CD4-positive, alpha-beta T cell treated with Interleukin-15 for 4 hours (primary cell): Measurements from ENCODE around the gene BTBD17.

Experiments used
- DNase-seq: peaks from one replicate; pipeline ENCODE4 v3.0.0-alpha.2; 2020; ENCODE audit warnings: low spot score

Gene BTBD17

GRCh38 chr17:74335529-74336062 lies 26.1 kb downstream of the BTBD17 start:
- no peak for DNase-seq

- no peak for DNase-seq
Observed at GRCh38 chr17:74334393-74335039, 27.2 kb downstream of the BTBD17 start.

- DNase-seq = no peak
Observed at GRCh38 chr17:74332763-74333283, 28.8 kb downstream of the BTBD17 start.

- no peak for DNase-seq
Observed at GRCh38 chr17:74332017-74332650, 29.5 kb downstream of the BTBD17 start.

- DNase-seq = no peak
Observed at GRCh38 chr17:74330446-74330845, 31.2 kb downstream of the BTBD17 start.

- DNase-seq = no peak
Observed at GRCh38 chr17:74329378-74329777, 32.3 kb downstream of the BTBD17 start.

- DNase-seq = no peak
Observed at GRCh38 chr17:74328487-74328886, 33.2 kb downstream of the BTBD17 start.

- no peak for DNase-seq
Observed at GRCh38 chr17:74326506-74326905, 35.2 kb downstream of the BTBD17 start.

GRCh38 chr17:74325743-74326379 lies 35.8 kb downstream of the BTBD17 start, which contains the start of gene KIF19:
Gene KIF19, plus strand, starts transcription at chr17:74326226. Its CDS starts 124 bp downstream, at chr17:74326350.
- peak; percentile 49 for DNase-seq

GRCh38 chr17:74325376-74325742 lies 36.3 kb downstream of the BTBD17 start:
- no peak for DNase-seq

GRCh38 chr17:74324521-74324920 lies 37.1 kb downstream of the BTBD17 start:
- DNase-seq = no peak

GRCh38 chr17:74318391-74318790 lies 43.3 kb downstream of the BTBD17 start:
- no peak for DNase-seq

GRCh38 chr17:74317071-74317470 lies 44.6 kb downstream of the BTBD17 start:
- no peak for DNase-seq

GRCh38 chr17:74316220-74316619 lies 45.4 kb downstream of the BTBD17 start:
- no peak for DNase-seq

- DNase-seq = no peak
Observed at GRCh38 chr17:74314877-74315276, 46.8 kb downstream of the BTBD17 start.

- DNase-seq = no peak
Observed at GRCh38 chr17:74309902-74310301, 51.8 kb downstream of the BTBD17 start.

GRCh38 chr17:74307984-74308773 lies 53.5 kb downstream of the BTBD17 start:
- no peak for DNase-seq
